ENCODE results near the gene CSF1R. TPM values are rescaled to one million over a fixed set of nuclear protein-coding genes. Genes with fewer than 3 reads are reported as not detected.

The CSF1R gene
- total RNA-seq (2022) (5.8 and 8.2 TPM in 2 replicates), Bru-seq, nascent RNA (percentile 44 among the genes with signal in this experiment), BruChase-seq, experiment 1, labeled RNA remaining after a 2-hour chase (percentile 39 among the genes with signal in this experiment), BruChase-seq, experiment 2, labeled RNA remaining after a 6-hour chase (percentile 45 among the genes with signal in this experiment)
- long read RNA-seq, partial matches to known transcripts: 4 of 16 reads
- long read RNA-seq, other reads (novel, unspliced or antisense): 10 of 16 reads

GRCh38 chr5:150085950-150086715 is at the start of gene CSF1R:
Gene CSF1R (minus strand): TSS chr5:150086554. CDS start chr5:150086427, 127 bp downstream.
- POLR2A ChIA-PET: no interaction called here
- Mint-ChIP-seq H3K27ac (ENCODE audit: unreplicated experiment) (no peak within 1 kb of the TSS), H3K27me3 (ENCODE audit: insufficient read depth, unreplicated experiment) (no peaks in the 10 kb centered on the region), H3K4me3 (ENCODE audit: unreplicated experiment) (no peak within 1 kb of the TSS), H3K36me3 (ENCODE audit: insufficient read depth, unreplicated experiment) (no peaks in the 10 kb centered on the region), H3K4me1 (ENCODE audit: low read depth, unreplicated experiment) (peaks cover 17% of the 10 kb centered on the region), H3K9me3 (ENCODE audit: unreplicated experiment) (no peaks in the 10 kb centered on the region)
- CTCF ChIA-PET: interaction anchor here (0.6 kb wide), 1 partner anchor 310 kb away, joined by 5 read pairs; no protein-coding TSS in a partner anchor
- TF ChIP-seq CTCF (IDR thresholded peaks at IDR 0.05; ENCODE audit: insufficient read depth in 1 of 2, low read depth in 1 of 2, low read length in 1 of 2, severe bottlenecking in 1 of 2, unreplicated experiment in 1 of 2): no peak
- Histone ChIP-seq H3K9me3 (no peaks in the 10 kb centered on the region), H3K4me3 (ENCODE audit: low read depth, low read length) (no peak within 1 kb of the TSS), H3K36me3 (ENCODE audit: control insufficient read depth, insufficient read depth, low read length) (no peaks in the 10 kb centered on the region), H3K27me3 (replicated peaks; ENCODE audit: control insufficient read depth, insufficient read depth, low read length) (no peaks in the 10 kb centered on the region), H3K4me1 (peaks cover 10% of the 10 kb centered on the region)
- no peak for DNase-seq
- no TSS peak for BruUV-seq (replicated peaks)
- intact Hi-C loops (cut with micrococcal nuclease; ENCODE audit: unreplicated experiment): no loop called here

DNA sequence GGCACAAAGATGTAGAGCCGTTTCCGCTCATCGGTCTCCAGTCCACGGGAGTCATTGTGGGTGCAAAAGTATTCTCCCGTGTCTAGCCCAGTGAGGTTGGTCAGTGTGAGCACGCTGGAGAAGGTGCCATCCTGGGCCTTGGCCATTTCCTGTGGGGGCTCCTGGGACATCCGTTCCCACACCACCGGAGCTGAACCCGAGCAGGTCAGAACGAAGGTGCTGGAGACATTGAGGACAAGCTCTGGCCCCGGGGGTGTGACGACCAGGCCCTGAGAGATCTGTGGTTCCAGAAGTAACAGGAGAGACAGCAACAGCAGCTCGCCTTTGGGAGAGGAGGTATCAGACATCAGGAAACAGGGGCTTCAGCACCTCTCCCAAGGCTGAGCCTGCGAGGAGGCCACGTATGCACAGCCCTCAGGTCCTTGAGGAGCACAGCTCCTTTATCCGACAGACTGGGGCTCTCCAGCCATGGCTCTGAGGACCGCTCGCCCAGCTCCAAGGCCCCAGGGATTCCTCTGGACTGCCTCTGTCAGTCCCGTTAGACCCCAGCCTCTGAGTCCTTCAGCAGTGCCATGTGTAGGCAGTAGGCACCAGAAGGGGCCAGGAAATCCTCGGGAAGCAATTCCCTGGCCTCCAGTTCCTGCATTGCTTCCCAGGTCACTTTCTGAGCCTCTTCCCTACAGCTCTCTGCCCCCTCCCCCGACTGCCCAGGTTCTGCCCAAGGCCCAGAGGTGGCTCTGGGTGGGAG is 49.4 kb upstream of the CSF1R start:
- BruUV-seq (replicated peaks): no TSS peak
- no peak for TF ChIP-seq CTCF (IDR thresholded peaks at IDR 0.05; ENCODE audit: insufficient read depth in 1 of 2, low read depth in 1 of 2, low read length in 1 of 2, severe bottlenecking in 1 of 2, unreplicated experiment in 1 of 2)
- Mint-ChIP-seq H3K27ac (ENCODE audit: unreplicated experiment) (peak overlapping the region; percentile 20), H3K4me1 (ENCODE audit: low read depth, unreplicated experiment) (peaks cover 43% of the 10 kb centered on the region), H3K36me3 (ENCODE audit: insufficient read depth, unreplicated experiment) (peaks cover 6% of the 10 kb centered on the region), H3K9me3 (ENCODE audit: unreplicated experiment) (no peaks in the 10 kb centered on the region), H3K27me3 (ENCODE audit: insufficient read depth, unreplicated experiment) (no peaks in the 10 kb centered on the region), H3K4me3 (ENCODE audit: unreplicated experiment) (no peak overlapping the region)
- H3K36me3 ChIP-seq (ENCODE audit: control insufficient read depth, insufficient read depth, low read length): no peaks in the 10 kb centered on the region
- intact Hi-C loops (cut with micrococcal nuclease; ENCODE audit: unreplicated experiment): no loop called here
- H3K27me3 ChIP-seq (replicated peaks; ENCODE audit: control insufficient read depth, insufficient read depth, low read length): no peaks in the 10 kb centered on the region
- peaks cover 49% of the 10 kb centered on the region for H3K4me1 ChIP-seq
- no peak overlapping the region for H3K4me3 ChIP-seq (ENCODE audit: low read depth, low read length)
- DNase-seq: no peak
- CTCF ChIA-PET: interaction anchor here (0.6 to 2.7 kb wide), 2 partner anchors 40 to 79 kb away, joined by 3 to 15 read pairs; no protein-coding TSS in a partner anchor
- H3K9me3 ChIP-seq: no peaks in the 10 kb centered on the region
- POLR2A ChIA-PET: interaction anchor here (0.6 kb wide), 1 partner anchor 135 kb away, joined by 5 read pairs; the partner anchor contains the start of genes HMGXB3 and TIGD6

- no peak overlapping the region for H3K4me3 Mint-ChIP-seq (ENCODE audit: unreplicated experiment)
- H3K4me1 Mint-ChIP-seq (ENCODE audit: low read depth, unreplicated experiment): peaks cover 33% of the 10 kb centered on the region
- ChIA-PET POLR2A (no interaction called here), CTCF (interaction anchor here (0.6 to 0.7 kb wide), 2 partner anchors 81 to 402 kb away, joined by 3 read pairs; no protein-coding TSS in a partner anchor)
- no peak overlapping the region for H3K27ac Mint-ChIP-seq (ENCODE audit: unreplicated experiment)
- intact Hi-C loops (cut with micrococcal nuclease; ENCODE audit: unreplicated experiment): no loop called here
- DNase-seq: no peak
- TF ChIP-seq CTCF (IDR thresholded peaks at IDR 0.05; ENCODE audit: insufficient read depth in 1 of 2, low read depth in 1 of 2, low read length in 1 of 2, severe bottlenecking in 1 of 2, unreplicated experiment in 1 of 2): no peak
- no peaks in the 10 kb centered on the region for H3K36me3 ChIP-seq (ENCODE audit: control insufficient read depth, insufficient read depth, low read length)
- no peak overlapping the region for H3K4me3 ChIP-seq (ENCODE audit: low read depth, low read length)
- H3K36me3 Mint-ChIP-seq (ENCODE audit: insufficient read depth, unreplicated experiment): peaks cover 6% of the 10 kb centered on the region
- H3K9me3 ChIP-seq: no peaks in the 10 kb centered on the region
- no peaks in the 10 kb centered on the region for H3K27me3 ChIP-seq (replicated peaks; ENCODE audit: control insufficient read depth, insufficient read depth, low read length)
- no TSS peak for BruUV-seq (replicated peaks)
- no peaks in the 10 kb centered on the region for H3K9me3 Mint-ChIP-seq (ENCODE audit: unreplicated experiment)
- peaks cover 44% of the 10 kb centered on the region for H3K4me1 ChIP-seq
- no peaks in the 10 kb centered on the region for H3K27me3 Mint-ChIP-seq (ENCODE audit: insufficient read depth, unreplicated experiment)
Measured at GRCh38 chr5:150134198-150134588, 47.8 kb upstream of the CSF1R start.
